ENCODE measurements around the gene CNTNAP5. TPM values are rescaled to one million over a fixed set of nuclear protein-coding genes. Genes with fewer than 3 reads are reported as not detected.
"Not testable (repeated sequence)": the region's sequence is repeated elsewhere in the genome, so short reads cannot be mapped to it uniquely, and the experiment has no call there.

The CNTNAP5 gene
- total RNA-seq, 1 donor = not detected

GRCh38 chr2:124343827-124344498 lies 318.9 kb downstream of the CNTNAP5 start:
- no peak for DNase-seq (ENCODE audit: low read depth)
- H3K4me3 ChIP-seq (ENCODE audit: low read depth, low read length) = no peak overlapping the region
- TF ChIP-seq CTCF (IDR thresholded peaks at IDR 0.05; ENCODE audit: insufficient read depth, low read depth, low read length) = no peak

GRCh38 chr2:124347209-124347608 lies 322.1 kb downstream of the CNTNAP5 start:
- no peak for DNase-seq (ENCODE audit: low read depth)
- no peak overlapping the region for H3K4me3 ChIP-seq (ENCODE audit: low read depth, low read length)
- no peak for TF ChIP-seq CTCF (IDR thresholded peaks at IDR 0.05; ENCODE audit: insufficient read depth, low read depth, low read length)

- TF ChIP-seq CTCF (IDR thresholded peaks at IDR 0.05; ENCODE audit: insufficient read depth, low read depth, low read length) = no peak
These were observed 328.6 kb downstream of the CNTNAP5 start for GRCh38 chr2:124353656-124354055.

GRCh38 chr2:124354466-124354865 lies 329.4 kb downstream of the CNTNAP5 start:
- DNase-seq (ENCODE audit: low read depth) = no peak
- H3K4me3 ChIP-seq (ENCODE audit: low read depth, low read length) = no peak overlapping the region
- no peak for TF ChIP-seq CTCF (IDR thresholded peaks at IDR 0.05; ENCODE audit: insufficient read depth, low read depth, low read length)

More at GRCh38 chr2:124353656-124354055, 328.6 kb downstream of the CNTNAP5 start:
- no peak overlapping the region for H3K4me3 ChIP-seq (ENCODE audit: low read depth, low read length)
- DNase-seq (ENCODE audit: low read depth) = no peak

- not testable (repeated sequence) for DNase-seq (ENCODE audit: low read depth); H3K4me3 ChIP-seq (ENCODE audit: low read depth, low read length)
These were observed 336.9 kb downstream of the CNTNAP5 start for GRCh38 chr2:124361966-124362365.

GRCh38 chr2:124369181-124369580 lies 344.1 kb downstream of the CNTNAP5 start:
- TF ChIP-seq CTCF (IDR thresholded peaks at IDR 0.05; ENCODE audit: insufficient read depth, low read depth, low read length) = no peak
- H3K4me3 ChIP-seq (ENCODE audit: low read depth, low read length) = no peak overlapping the region
- DNase-seq (ENCODE audit: low read depth) = no peak

GRCh38 chr2:124380221-124380749 lies 355.2 kb downstream of the CNTNAP5 start:
- H3K4me3 ChIP-seq (ENCODE audit: low read depth, low read length) = no peak overlapping the region
- DNase-seq (ENCODE audit: low read depth) = no peak
- no peak for TF ChIP-seq CTCF (IDR thresholded peaks at IDR 0.05; ENCODE audit: insufficient read depth, low read depth, low read length)
